GM21723 (cell line): ENCODE measurements around the gene LYL1.
"Not testable (repeated sequence)": the region's sequence is repeated elsewhere in the genome, so short reads cannot be mapped to it uniquely, and the experiment has no call there.

Source experiments
- ATAC-seq: cut with Tn5 transposase; IDR thresholded peaks from one replicate; pipeline ENCODE4 v1.9.1; 2021; ENCODE audit warnings: mild to moderate bottlenecking, moderate library complexity; ENCODE audit not compliant: unreplicated experiment

LYL1 gene

DNA sequence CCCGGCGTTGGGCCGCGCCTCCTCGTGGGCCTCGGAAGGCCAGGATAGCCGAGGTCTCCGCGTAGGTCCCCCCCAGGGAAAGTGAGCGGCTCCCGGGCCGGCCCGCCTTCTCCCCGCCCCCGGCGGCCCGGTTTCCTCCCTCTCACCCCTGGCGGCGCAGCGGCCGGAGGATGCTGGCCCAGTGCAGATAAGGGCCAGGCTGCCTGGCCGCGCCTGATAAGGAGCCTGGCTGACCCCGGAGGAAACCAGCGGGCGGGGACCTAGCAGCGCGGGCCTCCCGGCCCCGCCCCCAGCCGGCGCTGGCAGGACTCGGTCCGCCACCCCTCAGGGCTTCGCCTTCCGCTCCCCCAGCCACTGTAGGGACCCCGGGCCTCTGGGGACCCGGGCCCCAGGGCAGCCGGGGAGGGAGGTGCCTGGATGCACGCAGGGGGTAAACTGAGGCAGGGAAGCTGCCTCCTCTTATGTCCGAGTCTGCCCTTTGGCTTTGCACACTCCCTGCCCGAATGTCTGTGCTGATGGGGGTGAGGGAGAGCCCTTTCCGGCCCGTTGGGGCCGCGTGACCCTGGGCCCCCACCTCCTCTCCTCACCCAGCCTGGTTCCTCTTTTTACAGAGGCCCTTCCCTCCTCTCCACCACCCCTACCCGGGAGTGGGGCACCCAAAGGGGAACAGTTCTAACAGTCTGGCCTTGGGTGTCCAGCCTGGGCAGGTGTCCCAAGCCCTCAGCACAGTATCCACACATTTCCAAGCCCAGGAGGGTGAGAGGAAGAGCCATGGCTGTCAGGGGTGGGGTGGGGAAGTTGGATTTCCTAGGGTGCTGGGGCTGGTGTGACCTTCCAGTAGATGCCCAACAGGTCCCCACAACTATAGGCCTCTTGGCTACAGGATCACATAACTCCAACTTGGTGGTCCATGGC, at the start of gene LYL1:
TSS of gene LYL1 (minus strand) at position 193 of the 915 bp plus-strand sequence. CDS start 1,687 bp downstream, outside the sequence.
- peak; percentile 41 for ATAC-seq

DNA sequence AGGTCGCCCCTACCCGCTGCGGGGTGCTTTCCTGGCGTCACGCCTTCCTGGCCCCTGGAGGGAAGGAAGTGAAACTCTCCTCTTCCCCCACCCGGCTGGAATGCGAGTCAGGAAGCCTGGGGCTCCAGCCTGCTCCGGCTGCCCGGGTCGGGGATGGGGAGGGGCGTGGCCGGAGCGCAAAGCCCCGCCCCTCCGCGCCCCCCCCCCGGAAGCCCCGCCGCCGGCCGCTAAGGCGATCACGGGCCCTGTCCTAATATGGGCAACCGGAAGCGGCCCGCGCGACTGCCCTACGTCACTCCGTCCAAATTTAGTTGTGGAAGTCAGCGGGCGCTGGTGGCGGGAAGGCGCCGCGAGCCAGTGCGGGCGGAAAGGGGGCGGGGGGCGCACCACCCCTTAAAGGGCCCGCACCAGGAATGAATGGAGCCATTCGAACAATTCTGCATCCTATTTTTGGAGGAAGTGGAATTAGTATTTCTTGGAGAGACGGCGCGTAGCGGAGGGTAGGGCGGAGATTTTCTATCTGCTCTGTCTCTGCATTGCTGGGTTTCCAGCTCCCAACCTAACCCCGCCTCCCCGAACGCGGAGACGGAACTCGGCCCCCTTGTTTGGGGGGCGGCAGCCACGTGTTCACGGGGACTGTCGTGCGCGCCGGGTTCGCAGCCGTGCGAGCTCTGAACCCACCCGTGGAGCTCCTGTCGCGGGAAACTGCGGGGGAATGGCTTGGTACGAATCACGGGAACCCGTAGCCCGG, 49.1 kb upstream of the LYL1 start:
- peak; percentile 34 for ATAC-seq

DNA sequence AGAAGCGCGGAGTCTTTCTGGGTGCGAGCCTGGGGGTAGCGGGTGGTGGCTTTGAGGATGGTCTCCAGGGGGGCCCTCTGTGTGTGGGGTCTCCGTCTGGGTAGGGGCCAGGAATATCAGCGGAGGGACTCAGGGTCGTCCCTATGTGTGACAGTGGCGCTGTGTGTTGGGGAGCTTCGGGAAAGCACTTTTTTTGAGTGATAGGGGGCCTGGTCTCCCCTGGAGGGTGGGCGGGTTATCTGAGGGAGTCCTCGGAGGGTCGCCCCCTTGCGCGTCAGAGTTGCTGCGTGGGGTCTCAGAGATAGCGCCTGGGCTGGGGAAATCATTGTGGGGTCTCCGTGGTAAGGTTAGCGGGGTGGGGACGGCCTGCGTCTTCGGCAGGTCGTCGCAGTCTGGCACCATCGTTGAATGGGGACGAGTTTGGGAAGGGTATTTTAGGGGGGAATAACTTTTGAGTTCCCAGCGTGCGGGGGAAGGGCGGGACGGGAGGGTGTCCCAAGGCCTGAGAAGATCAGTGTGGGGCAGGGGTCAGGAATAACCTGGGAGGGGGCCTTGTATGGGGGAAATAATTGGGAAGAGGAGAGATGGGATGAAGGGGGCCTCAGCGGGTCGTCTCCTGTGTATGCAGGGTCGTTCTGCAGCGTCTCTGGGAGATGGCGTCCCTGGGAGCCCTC, 48.4 kb upstream of the LYL1 start:
- no peak for ATAC-seq

GRCh38 chr19:13150187-13150930, 47.7 kb upstream of the LYL1 start, which contains the start of the genes IER2 and STX10:
TSS of gene IER2 (plus strand) at chr19:13150411. CDS start at chr19:13153187, 2,776 bp downstream.
TSS of gene STX10 (minus strand) at chr19:13150375. CDS start at chr19:13150173, 202 bp downstream.
- ATAC-seq, result peak; percentile 35

DNA sequence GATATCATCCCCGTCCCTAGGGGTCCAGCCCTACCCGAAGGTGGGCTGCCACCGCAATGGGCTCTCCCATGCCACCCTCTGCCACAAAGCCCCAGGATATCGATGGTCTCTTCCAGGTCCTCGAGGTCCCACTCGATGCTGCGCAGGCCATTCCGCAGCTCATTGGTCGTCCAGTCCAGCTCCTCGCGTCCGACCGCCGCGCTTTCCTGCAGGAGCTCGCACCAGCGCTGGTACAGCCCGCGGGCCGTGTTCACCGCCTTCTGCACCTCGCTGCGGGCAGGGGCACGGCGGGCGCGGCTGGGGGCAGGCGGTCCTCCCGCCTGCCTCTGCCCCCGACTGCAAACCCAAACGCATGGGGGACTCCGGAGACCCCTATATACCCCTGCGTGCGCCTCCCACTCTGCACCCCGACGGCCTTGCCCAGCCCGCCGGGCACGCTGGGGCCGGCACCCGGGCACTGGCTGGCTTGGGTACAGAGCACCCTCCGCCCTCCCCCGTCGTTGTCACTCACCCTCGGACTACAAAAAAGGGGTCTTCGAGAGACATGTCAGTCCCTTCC, 47.0 kb upstream of the LYL1 start:
- peak; percentile 2 for ATAC-seq

- not testable (repeated sequence) for ATAC-seq
These were observed 46.5 kb upstream of the LYL1 start for GRCh38 chr19:13149173-13149627.

DNA sequence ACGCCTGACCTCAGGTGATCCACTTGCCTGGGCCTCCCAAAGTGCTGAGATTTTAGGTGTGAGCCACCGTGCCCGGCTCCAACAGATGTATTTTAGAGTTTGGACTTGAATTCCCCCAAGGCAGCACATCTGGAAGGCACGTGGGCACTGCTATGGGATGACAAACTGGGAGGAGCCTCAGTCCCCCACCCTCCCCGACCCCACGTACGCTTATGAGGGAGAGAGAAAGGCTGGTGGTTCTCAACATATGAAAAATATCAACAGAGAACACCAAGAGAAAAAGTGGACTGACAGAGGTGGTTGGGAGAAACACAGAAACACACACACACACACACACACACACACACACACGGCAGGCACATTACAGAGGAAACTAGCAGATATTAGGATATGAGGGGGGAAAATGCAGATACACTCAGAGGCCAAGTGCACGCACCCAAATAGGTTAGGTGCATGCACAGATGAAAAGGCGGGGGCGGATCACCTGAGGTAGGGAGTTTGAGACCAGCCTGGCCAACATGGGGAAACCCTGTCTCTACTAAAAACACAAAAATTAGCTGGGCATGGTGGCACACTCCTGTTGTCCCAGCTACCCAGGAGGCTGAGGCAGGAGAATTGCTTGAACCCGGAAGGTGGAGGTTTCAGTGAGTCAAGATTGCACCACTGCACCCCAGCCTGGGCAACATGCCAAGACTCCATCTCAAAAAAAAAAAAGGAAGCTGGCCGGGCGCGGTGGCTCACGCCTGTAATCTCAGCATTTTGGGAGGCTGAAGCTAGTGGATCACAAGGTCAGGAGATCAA, 44.3 kb upstream of the LYL1 start:
- no peak for ATAC-seq

GRCh38 chr19:13139633-13140311, 37.1 kb upstream of the LYL1 start:
- no peak for ATAC-seq

DNA sequence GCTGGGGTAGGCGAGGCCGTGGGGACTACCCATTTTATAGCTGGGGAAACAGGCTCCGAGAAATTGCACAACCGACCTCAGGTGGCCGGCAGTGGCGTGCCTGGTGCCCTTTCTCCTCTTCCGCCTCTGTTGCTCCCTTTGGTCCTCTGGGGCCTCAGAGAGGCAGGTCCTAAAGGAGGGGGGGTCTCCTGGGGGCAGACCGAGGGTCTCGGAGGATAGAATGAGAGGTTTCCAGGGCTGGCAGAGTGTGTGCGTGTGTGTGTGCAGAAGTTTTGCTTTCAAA, 36.2 kb upstream of the LYL1 start:
- ATAC-seq, result no peak

DNA sequence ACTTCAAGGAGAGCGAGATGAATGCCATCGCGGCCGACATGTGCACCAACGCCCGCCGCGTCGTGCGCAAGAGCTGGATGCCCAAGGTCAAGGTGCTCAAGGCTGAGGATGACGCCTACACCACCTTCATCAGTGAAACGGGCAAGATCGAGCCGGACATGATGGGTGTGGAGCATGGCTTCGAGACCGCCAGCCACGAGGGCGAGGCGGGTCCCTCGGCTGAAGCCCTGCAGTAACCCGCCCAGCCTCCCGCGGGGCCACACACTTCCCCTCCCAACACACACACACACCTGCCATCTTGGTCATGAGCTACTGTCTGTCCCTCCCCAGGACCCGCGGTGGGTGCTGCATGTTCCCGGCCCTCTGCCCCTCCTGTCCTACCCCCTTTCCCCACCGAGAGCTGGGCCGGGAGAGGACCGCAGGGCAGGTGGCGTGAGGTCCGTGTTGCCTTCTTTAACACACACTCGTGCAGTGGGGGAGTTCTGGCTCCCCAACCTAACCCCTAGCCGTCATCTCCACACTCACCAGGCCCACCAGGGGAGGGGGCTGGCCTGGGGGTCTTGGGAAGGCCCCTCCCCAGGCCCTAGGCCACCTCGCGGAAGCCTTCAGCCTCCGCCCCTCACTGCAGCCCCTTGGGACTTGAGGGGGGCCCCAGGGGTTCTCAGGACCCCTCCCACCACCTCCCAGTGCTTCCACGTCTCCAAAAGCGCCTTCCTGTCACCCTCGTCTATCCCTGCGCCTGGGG, 35.7 kb upstream of the LYL1 start:
- ATAC-seq, result no peak

- ATAC-seq, result no peak
These were observed 34.7 kb upstream of the LYL1 start for GRCh38 chr19:13137290-13137794.

- no peak for ATAC-seq
These were observed 32.7 kb upstream of the LYL1 start for GRCh38 chr19:13135068-13136062.

- ATAC-seq, result no peak
These were observed 32.0 kb upstream of the LYL1 start for GRCh38 chr19:13134626-13135025.

DNA sequence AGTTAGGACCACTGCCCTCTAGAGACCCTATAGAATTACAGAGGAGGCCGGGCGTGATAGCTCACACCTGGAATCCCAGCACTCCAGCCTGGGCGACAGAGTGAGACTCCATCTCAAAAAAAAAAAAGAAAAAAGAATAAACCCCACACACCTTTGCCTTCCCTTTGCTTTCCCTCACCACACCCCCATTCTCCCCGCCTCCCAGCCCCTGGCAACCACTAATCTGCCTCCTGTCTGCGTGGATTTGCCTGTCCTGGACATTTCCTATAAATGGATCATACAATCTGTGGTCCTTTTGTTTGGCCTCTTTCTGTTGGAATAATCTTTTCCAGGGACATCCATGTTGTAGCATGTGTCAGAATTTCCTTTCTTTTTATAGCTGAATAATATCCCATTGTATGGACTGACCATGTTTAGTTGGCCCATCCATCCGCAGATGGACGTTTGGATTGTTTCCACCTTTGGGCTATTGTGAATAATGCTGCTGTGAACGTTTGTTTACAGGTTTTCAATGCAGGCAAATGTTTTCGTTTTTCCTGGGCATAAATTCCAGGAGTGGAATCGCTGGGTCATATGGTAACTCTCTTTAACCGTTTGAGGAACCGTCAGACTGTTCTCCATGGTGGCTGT, 30.7 kb upstream of the LYL1 start:
- no peak for ATAC-seq

DNA sequence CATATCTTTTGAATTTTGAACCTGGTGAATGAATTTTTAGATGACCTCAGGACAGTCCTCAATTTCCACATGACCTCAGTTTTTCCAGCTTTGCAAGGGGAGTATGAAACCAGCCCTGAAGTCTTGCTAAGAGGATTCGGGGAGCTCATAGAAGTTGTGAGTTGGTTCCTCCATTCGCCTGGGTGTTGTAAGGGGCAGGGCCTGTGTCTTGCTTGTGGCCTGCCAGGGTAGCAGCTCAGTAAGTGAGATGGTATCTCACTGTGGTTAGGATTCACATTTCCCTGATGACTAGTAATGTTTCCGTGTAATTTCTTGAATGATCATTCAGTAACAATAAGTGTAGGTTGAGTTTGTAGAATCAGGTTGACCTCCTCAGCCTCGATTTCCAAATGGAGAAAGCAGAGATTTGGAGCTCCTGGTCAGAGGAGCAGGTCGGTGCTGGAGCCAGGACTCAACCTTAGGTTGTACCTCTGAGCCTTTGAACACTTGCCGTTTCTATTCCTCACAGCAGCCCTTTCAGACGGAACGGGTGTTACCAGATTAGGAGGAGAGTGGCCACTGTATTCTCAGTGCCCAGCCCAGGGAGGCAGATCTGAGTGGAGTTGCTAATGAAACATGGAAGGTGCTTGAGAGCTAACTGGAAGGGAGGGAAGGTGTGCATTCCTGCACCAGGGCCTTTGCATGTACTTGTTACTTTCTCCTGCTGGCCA, 30.0 kb upstream of the LYL1 start:
- ATAC-seq, result no peak
